ENCODE measurements around the gene TLX2. TPM values are rescaled to one million over a fixed set of nuclear protein-coding genes. Genes with fewer than 3 reads are reported as not detected.
"Not testable (repeated sequence)": the region's sequence is repeated elsewhere in the genome, so short reads cannot be mapped to it uniquely, and the experiment has no call there.

The TLX2 gene
- total RNA-seq, 1 donor = 0.36 TPM

- Histone ChIP-seq H3K4me1 (ENCODE audit: insufficient read depth, low read length) (peaks cover 49% of the 10 kb centered on the region), H3K79me2 (ENCODE audit: insufficient read depth, low read length) (peaks cover 37% of the 10 kb centered on the region), H4K20me1 (ENCODE audit: insufficient read depth, low read length) (peaks cover 3% of the 10 kb centered on the region), H3K36me3 (ENCODE audit: insufficient read depth, low read length) (peaks cover 22% of the 10 kb centered on the region), H3K9me3 (ENCODE audit: low read depth, low read length) (no peaks in the 10 kb centered on the region), H3K27me3 (ENCODE audit: insufficient read depth, low read length) (no peaks in the 10 kb centered on the region), H2AFZ (ENCODE audit: low read length) (no peak overlapping the region), H3K4me2 (ENCODE audit: insufficient read depth, low read length) (no peak overlapping the region), H3K27ac (ENCODE audit: low read depth, low read length) (no peak overlapping the region), H3K4me3 (ENCODE audit: insufficient read depth, low read length) (no peak overlapping the region)
- DNase-seq (ENCODE audit: insufficient read length, low spot score, missing footprints) = peak; percentile 31
- TF ChIP-seq CTCF (IDR thresholded peaks at IDR 0.05; ENCODE audit: extremely low read depth, low read depth, low read length) = no peak
Observed at GRCh38 chr2:74558284-74559230, 44.3 kb downstream of the TLX2 start.

GRCh38 chr2:74559912-74560311, 45.7 kb downstream of the TLX2 start:
- TF ChIP-seq CTCF (IDR thresholded peaks at IDR 0.05; ENCODE audit: extremely low read depth, low read depth, low read length) = no peak
- H3K4me1 ChIP-seq (ENCODE audit: insufficient read depth, low read length) = peaks cover 62% of the 10 kb centered on the region
- peaks cover 3% of the 10 kb centered on the region for H4K20me1 ChIP-seq (ENCODE audit: insufficient read depth, low read length)
- H3K4me3 ChIP-seq (ENCODE audit: insufficient read depth, low read length) = no peak overlapping the region
- H3K27ac ChIP-seq (ENCODE audit: low read depth, low read length) = no peak overlapping the region
- H3K36me3 ChIP-seq (ENCODE audit: insufficient read depth, low read length) = peaks cover 22% of the 10 kb centered on the region
- H3K27me3 ChIP-seq (ENCODE audit: insufficient read depth, low read length) = no peaks in the 10 kb centered on the region
- H2AFZ ChIP-seq (ENCODE audit: low read length) = no peak overlapping the region
- H3K4me2 ChIP-seq (ENCODE audit: insufficient read depth, low read length) = no peak overlapping the region
- H3K79me2 ChIP-seq (ENCODE audit: insufficient read depth, low read length) = peaks cover 27% of the 10 kb centered on the region
- DNase-seq (ENCODE audit: insufficient read length, low spot score, missing footprints) = no peak
- no peaks in the 10 kb centered on the region for H3K9me3 ChIP-seq (ENCODE audit: low read depth, low read length)

GRCh38 chr2:74560591-74560990, 46.3 kb downstream of the TLX2 start:
- H3K79me2 ChIP-seq (ENCODE audit: insufficient read depth, low read length) = peaks cover 20% of the 10 kb centered on the region
- peak overlapping the region; percentile 42 for H2AFZ ChIP-seq (ENCODE audit: low read length)
- no peaks in the 10 kb centered on the region for H3K9me3 ChIP-seq (ENCODE audit: low read depth, low read length)
- H3K27ac ChIP-seq (ENCODE audit: low read depth, low read length) = peak overlapping the region; percentile 49
- no peak for TF ChIP-seq CTCF (IDR thresholded peaks at IDR 0.05; ENCODE audit: extremely low read depth, low read depth, low read length)
- H3K36me3 ChIP-seq (ENCODE audit: insufficient read depth, low read length) = peaks cover 22% of the 10 kb centered on the region
- no peaks in the 10 kb centered on the region for H3K27me3 ChIP-seq (ENCODE audit: insufficient read depth, low read length)
- H4K20me1 ChIP-seq (ENCODE audit: insufficient read depth, low read length) = peaks cover 3% of the 10 kb centered on the region
- peaks cover 65% of the 10 kb centered on the region for H3K4me1 ChIP-seq (ENCODE audit: insufficient read depth, low read length)
- no peak overlapping the region for H3K4me3 ChIP-seq (ENCODE audit: insufficient read depth, low read length)
- H3K4me2 ChIP-seq (ENCODE audit: insufficient read depth, low read length) = no peak overlapping the region
- peak; percentile 58 for DNase-seq (ENCODE audit: insufficient read length, low spot score, missing footprints)

- not testable (repeated sequence) for H4K20me1 ChIP-seq (ENCODE audit: insufficient read depth, low read length); H3K27me3 ChIP-seq (ENCODE audit: insufficient read depth, low read length); H3K9me3 ChIP-seq (ENCODE audit: low read depth, low read length); H3K4me3 ChIP-seq (ENCODE audit: insufficient read depth, low read length); DNase-seq (ENCODE audit: insufficient read length, low spot score, missing footprints); H3K27ac ChIP-seq (ENCODE audit: low read depth, low read length); H2AFZ ChIP-seq (ENCODE audit: low read length); H3K4me2 ChIP-seq (ENCODE audit: insufficient read depth, low read length)
- H3K36me3 ChIP-seq (ENCODE audit: insufficient read depth, low read length) = peaks cover 19% of the 10 kb centered on the region
- peaks cover 16% of the 10 kb centered on the region for H3K79me2 ChIP-seq (ENCODE audit: insufficient read depth, low read length)
- H3K4me1 ChIP-seq (ENCODE audit: insufficient read depth, low read length) = peaks cover 65% of the 10 kb centered on the region
Observed at GRCh38 chr2:74561022-74561421, 46.8 kb downstream of the TLX2 start.

Data from osteoblast (primary cell).